GM23248 (cell line): ENCODE data around the gene SLC24A2. TPM values are rescaled to one million over a fixed set of nuclear protein-coding genes. Genes with fewer than 3 reads are reported as not detected.

Experiments used
- DNase-seq: peaks from one replicate; pipeline ENCODE4 v3.0.0-alpha.2; 2015
- H2AFZ ChIP-seq: fragments of 200-600 bp; sonication (generic); 2 replicates; pipeline ENCODE4 v1.6.1; 2016; ENCODE audit warnings: antibody characterized with exemption
- H3F3A ChIP-seq: fragments of 200-600 bp; sonication (generic); 2 replicates; pipeline ENCODE4 v1.6.1; 2016; ENCODE audit warnings: mild to moderate bottlenecking, antibody characterized with exemption, mixed run types; ENCODE audit not compliant: insufficient read depth
- H3K27ac ChIP-seq: fragments of 200-600 bp; sonication (generic); 2 replicates; pipeline ENCODE4 v1.5.1; 2016; ENCODE audit warnings: mild to moderate bottlenecking
- H3K27me3 ChIP-seq: fragments of 200-600 bp; sonication (generic); replicated peaks from 2 replicates; pipeline ENCODE4 v1.6.1; 2016; ENCODE audit warnings: mild to moderate bottlenecking; ENCODE audit not compliant: insufficient read depth
- H3K36me3 ChIP-seq: fragments of 200-600 bp; sonication (generic); 2 replicates; pipeline ENCODE4 v1.6.1; 2016; ENCODE audit warnings: low read depth, mild to moderate bottlenecking
- H3K4me1 ChIP-seq: fragments of 200-600 bp; sonication (generic); 2 replicates; pipeline ENCODE4 v1.6.1; 2016; ENCODE audit warnings: mild to moderate bottlenecking; ENCODE audit not compliant: insufficient read depth
- H3K4me2 ChIP-seq: fragments of 200-600 bp; sonication (generic); one replicate; pipeline ENCODE4 v1.6.1; 2016; ENCODE audit warnings: mild to moderate bottlenecking; ENCODE audit not compliant: unreplicated experiment
- H3K4me3 ChIP-seq: fragments of 200-600 bp; sonication (generic); 2 replicates; pipeline ENCODE4 v1.5.1; 2016; ENCODE audit warnings: mild to moderate bottlenecking
- H3K79me2 ChIP-seq: fragments of 200-600 bp; sonication (generic); 2 replicates; pipeline ENCODE4 v1.6.1; 2016; ENCODE audit warnings: mild to moderate bottlenecking; ENCODE audit not compliant: insufficient read depth
- H3K9ac ChIP-seq: fragments of 200-600 bp; sonication (generic); 2 replicates; pipeline ENCODE4 v1.6.1; 2016; ENCODE audit warnings: mild to moderate bottlenecking
- H3K9me2 ChIP-seq: fragments of 200-600 bp; sonication (generic); 2 replicates; pipeline ENCODE4 v1.6.1; 2016; ENCODE audit warnings: mixed run types, mild to moderate bottlenecking, moderate library complexity; ENCODE audit not compliant: insufficient read depth
- H3K9me3 ChIP-seq: fragments of 200-600 bp; sonication (generic); one replicate; pipeline ENCODE4 v1.6.1; 2017; ENCODE audit warnings: low read depth
- H4K20me1 ChIP-seq: fragments of 200-600 bp; sonication (generic); 2 replicates; pipeline ENCODE4 v1.6.0; 2016; ENCODE audit not compliant: insufficient read depth
- EZH2 ChIP-seq: fragments of 200-600 bp; sonication (generic); IDR thresholded peaks from 2 replicates; pipeline ENCODE4 v1.6.1; 2018; ENCODE audit warnings: antibody characterized with exemption, mild to moderate bottlenecking; ENCODE audit not compliant: insufficient read depth, poor library complexity, severe bottlenecking
- EZH2phosphoT487 ChIP-seq: fragments of 200-600 bp; sonication (generic); IDR thresholded peaks from 2 replicates; pipeline ENCODE4 v1.6.1; 2018; ENCODE audit warnings: antibody characterized with exemption, moderate library complexity, mild to moderate bottlenecking, low read depth; ENCODE audit not compliant: insufficient read depth
- WGBS, 2 experiments: methylation state at CpG; one replicate each; pipeline ENCODE4 v1.1.6; 2015 to 2017; ENCODE audit warnings: low lambda C conversion rate in 2 of 2, low coverage in 1 of 2; ENCODE audit errors: missing lambda C conversion rate in 2 of 2; 5-methylcytosine and 5-hydroxymethylcytosine counted together
- in situ Hi-C: fragments of 300-500 bp; cut with MboI; formaldehyde crosslinking; loops from 2 replicates; pipeline ENCODE4 v1.15.0; 2020
- polyA plus RNA-seq: library from polyadenylated mRNA; unstranded; fragments of >200 nt; fragmentation: Nextera tagmentation; extraction: Ambion mirVana; gene quantifications from 2 replicates; pipeline ENCODE4 v1.2.1, GENCODE V29; 2016
- total RNA-seq: library from RNA; depleted of rRNA; stranded (reverse); fragments of >200 nt; shearing (Covaris generic); gene quantifications from 2 replicates; pipeline ENCODE4 v1.2.3, GENCODE V29; 2014

The SLC24A2 gene
- total and polyA plus RNA-seq, 2 experiments from 2014 or later, result not detected

GRCh38 chr9:19785230-19785629, 3.6 kb downstream of the SLC24A2 start:
- no peak for DNase-seq
- Histone ChIP-seq H3K9me3 (no peaks in the 10 kb centered on the region), H3K9ac (no peak overlapping the region), H3K4me3 (no peak overlapping the region), H3K27me3 (peaks cover 27% of the 10 kb centered on the region), H3K9me2 (no peaks in the 10 kb centered on the region), H3F3A (no peaks in the 10 kb centered on the region), H3K36me3 (no peaks in the 10 kb centered on the region), H4K20me1 (no peaks in the 10 kb centered on the region), H3K27ac (no peak overlapping the region), H3K4me1 (no peaks in the 10 kb centered on the region), H3K4me2 (no peak overlapping the region), H2AFZ (no peak overlapping the region), H3K79me2 (no peaks in the 10 kb centered on the region)
- TF ChIP-seq EZH2phosphoT487 (no peak), EZH2 (no peak)
- WGBS, 2 experiments, result 6 to 16% methylated on average over 1 of the region's 1 CpG
- in situ Hi-C loops, result no loop called here

GRCh38 chr9:19784136-19784535, 4.7 kb downstream of the SLC24A2 start:
- H3K9me2 ChIP-seq, result no peaks in the 10 kb centered on the region
- DNase-seq, result no peak
- no peaks in the 10 kb centered on the region for H3K4me1 ChIP-seq
- H3K27ac ChIP-seq, result no peak overlapping the region
- in situ Hi-C loops, result no loop called here
- TF ChIP-seq EZH2, result no peak
- TF ChIP-seq EZH2phosphoT487, result no peak
- no peaks in the 10 kb centered on the region for H3K79me2 ChIP-seq
- H3K27me3 ChIP-seq, result peaks cover 22% of the 10 kb centered on the region
- H3K4me2 ChIP-seq, result no peak overlapping the region
- H3F3A ChIP-seq, result no peaks in the 10 kb centered on the region
- H4K20me1 ChIP-seq, result no peaks in the 10 kb centered on the region
- no peaks in the 10 kb centered on the region for H3K9me3 ChIP-seq
- 39 to 51% methylated on average over 4 of the region's 4 CpGs for WGBS, 2 experiments
- H3K4me3 ChIP-seq, result no peak overlapping the region
- no peaks in the 10 kb centered on the region for H3K36me3 ChIP-seq
- H3K9ac ChIP-seq, result no peak overlapping the region
- H2AFZ ChIP-seq, result no peak overlapping the region

- Histone ChIP-seq H3K27ac (no peak overlapping the region), H3K9me2 (no peaks in the 10 kb centered on the region), H3F3A (no peaks in the 10 kb centered on the region), H3K27me3 (peaks cover 16% of the 10 kb centered on the region), H3K4me1 (no peaks in the 10 kb centered on the region), H3K4me3 (no peak overlapping the region), H3K9ac (no peak overlapping the region), H2AFZ (no peak overlapping the region), H3K36me3 (no peaks in the 10 kb centered on the region), H3K9me3 (no peaks in the 10 kb centered on the region), H3K4me2 (no peak overlapping the region), H4K20me1 (no peaks in the 10 kb centered on the region), H3K79me2 (no peaks in the 10 kb centered on the region)
- DNase-seq, result no peak
- TF ChIP-seq EZH2, result no peak
- TF ChIP-seq EZH2phosphoT487, result no peak
- 14 to 22% methylated on average over 2 of the region's 2 CpGs for WGBS, 2 experiments
- in situ Hi-C loops, result no loop called here
These were observed 5.3 kb downstream of the SLC24A2 start for GRCh38 chr9:19783500-19783899.

GRCh38 chr9:19782005-19782404, 6.8 kb downstream of the SLC24A2 start:
- DNase-seq, result no peak
- Histone ChIP-seq H4K20me1 (no peaks in the 10 kb centered on the region), H3K4me3 (no peak overlapping the region), H3K9me3 (no peaks in the 10 kb centered on the region), H3K9ac (no peak overlapping the region), H3K27ac (no peak overlapping the region), H3K4me1 (no peaks in the 10 kb centered on the region), H2AFZ (no peak overlapping the region), H3K79me2 (no peaks in the 10 kb centered on the region), H3K27me3 (0 out of 2 replicates have a peak, but pooled peaks cover 1% of the 10 kb centered on the region), H3K4me2 (no peak overlapping the region), H3F3A (no peaks in the 10 kb centered on the region), H3K9me2 (no peaks in the 10 kb centered on the region), H3K36me3 (no peaks in the 10 kb centered on the region)
- in situ Hi-C loops, result no loop called here
- 7% methylated on average over 3 of the region's 3 CpGs for WGBS, 2 experiments
- TF ChIP-seq EZH2, result no peak
- TF ChIP-seq EZH2phosphoT487, result no peak

GRCh38 chr9:19781240-19781639, 7.6 kb downstream of the SLC24A2 start:
- no peak overlapping the region for H3K4me3 ChIP-seq
- H3K27me3 ChIP-seq, result no peaks in the 10 kb centered on the region
- no peaks in the 10 kb centered on the region for H3K36me3 ChIP-seq
- no peaks in the 10 kb centered on the region for H3K4me1 ChIP-seq
- 36 to 43% methylated on average over 2 of the region's 2 CpGs for WGBS, 2 experiments
- H3K27ac ChIP-seq, result no peak overlapping the region
- no peak overlapping the region for H3K4me2 ChIP-seq
- H3K79me2 ChIP-seq, result no peaks in the 10 kb centered on the region
- no peak for DNase-seq
- no peak for TF ChIP-seq EZH2
- TF ChIP-seq EZH2phosphoT487, result no peak
- no peaks in the 10 kb centered on the region for H4K20me1 ChIP-seq
- no peak overlapping the region for H2AFZ ChIP-seq
- no peaks in the 10 kb centered on the region for H3K9me3 ChIP-seq
- in situ Hi-C loops, result no loop called here
- H3K9ac ChIP-seq, result no peak overlapping the region
- no peaks in the 10 kb centered on the region for H3F3A ChIP-seq
- no peaks in the 10 kb centered on the region for H3K9me2 ChIP-seq
